Neural crest cell (in vitro differentiated cells): ENCODE measurements around the gene NANOS3. TPM values are rescaled to one million over a fixed set of nuclear protein-coding genes. Genes with fewer than 3 reads are reported as not detected.

Source experiments
- DNase-seq: peaks from one replicate; pipeline ENCODE4 v3.0.0; 2021; ENCODE audit warnings: low read depth, mixed read lengths, low spot score
- H3K27ac Mint-ChIP-seq: one replicate; pipeline ENCODE4 v1.8.0; 2021; ENCODE audit warnings: mild to moderate bottlenecking, mixed read lengths; ENCODE audit not compliant: unreplicated experiment
- H3K27me3 Mint-ChIP-seq: 2 replicates; pipeline ENCODE4 v1.8.0; 2021; ENCODE audit warnings: low read depth, mild to moderate bottlenecking, mixed read lengths
- H3K36me3 Mint-ChIP-seq: 2 replicates; pipeline ENCODE4 v1.8.0; 2021; ENCODE audit warnings: low read depth, mild to moderate bottlenecking, mixed read lengths
- H3K4me1 Mint-ChIP-seq: 2 replicates; pipeline ENCODE4 v1.8.0; 2021; ENCODE audit warnings: mixed read lengths
- H3K4me3 Mint-ChIP-seq: one replicate; pipeline ENCODE4 v1.8.0; 2021; ENCODE audit warnings: mild to moderate bottlenecking, mixed read lengths
- H3K9me3 Mint-ChIP-seq: 2 replicates; pipeline ENCODE4 v1.8.0; 2021; ENCODE audit warnings: mixed read lengths
- total RNA-seq: library from RNA; stranded (reverse); gene quantifications from 2 replicates; pipeline ENCODE4 v1.2.1, GENCODE V29; 2021
- TF ChIP-seq, protein P1 (sequence below): fragments of 200-600 bp; sonication (generic); conservative IDR thresholded peaks from 2 replicates; pipeline ENCODE4 v1.5.0; 2021; ENCODE audit warnings: antibody characterized with exemption, mild to moderate bottlenecking

The NANOS3 gene
- total RNA-seq, 1 donor from 2014 or later = 1.6 TPM

DNA sequence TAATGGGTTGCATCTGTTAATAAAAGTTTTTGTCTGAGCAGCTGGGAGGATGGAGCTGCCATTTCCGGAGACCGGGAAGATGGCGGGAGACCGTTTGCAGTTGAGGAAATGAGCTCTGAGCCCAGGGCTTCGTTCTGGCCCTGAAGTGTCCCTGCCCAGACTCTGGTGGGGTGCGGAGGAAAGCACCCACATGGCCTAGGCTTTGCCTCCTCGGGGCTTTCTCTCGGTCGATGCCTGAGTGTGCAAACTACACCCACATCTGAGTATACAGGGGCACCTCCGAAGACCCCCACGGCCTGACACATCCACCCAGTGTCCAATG lies 15.6 kb upstream of the NANOS3 start:
- TF ChIP-seq, protein P1, sequence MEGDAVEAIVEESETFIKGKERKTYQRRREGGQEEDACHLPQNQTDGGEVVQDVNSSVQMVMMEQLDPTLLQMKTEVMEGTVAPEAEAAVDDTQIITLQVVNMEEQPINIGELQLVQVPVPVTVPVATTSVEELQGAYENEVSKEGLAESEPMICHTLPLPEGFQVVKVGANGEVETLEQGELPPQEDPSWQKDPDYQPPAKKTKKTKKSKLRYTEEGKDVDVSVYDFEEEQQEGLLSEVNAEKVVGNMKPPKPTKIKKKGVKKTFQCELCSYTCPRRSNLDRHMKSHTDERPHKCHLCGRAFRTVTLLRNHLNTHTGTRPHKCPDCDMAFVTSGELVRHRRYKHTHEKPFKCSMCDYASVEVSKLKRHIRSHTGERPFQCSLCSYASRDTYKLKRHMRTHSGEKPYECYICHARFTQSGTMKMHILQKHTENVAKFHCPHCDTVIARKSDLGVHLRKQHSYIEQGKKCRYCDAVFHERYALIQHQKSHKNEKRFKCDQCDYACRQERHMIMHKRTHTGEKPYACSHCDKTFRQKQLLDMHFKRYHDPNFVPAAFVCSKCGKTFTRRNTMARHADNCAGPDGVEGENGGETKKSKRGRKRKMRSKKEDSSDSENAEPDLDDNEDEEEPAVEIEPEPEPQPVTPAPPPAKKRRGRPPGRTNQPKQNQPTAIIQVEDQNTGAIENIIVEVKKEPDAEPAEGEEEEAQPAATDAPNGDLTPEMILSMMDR = no peak
- Mint-ChIP-seq H3K4me3 (peak overlapping the region; percentile 84), H3K27me3 (peaks cover 34% of the 10 kb centered on the region), H3K27ac (no peak overlapping the region), H3K9me3 (no peaks in the 10 kb centered on the region), H3K36me3 (peaks cover 1% of the 10 kb centered on the region), H3K4me1 (peaks cover 28% of the 10 kb centered on the region)
- no peak for DNase-seq

DNA sequence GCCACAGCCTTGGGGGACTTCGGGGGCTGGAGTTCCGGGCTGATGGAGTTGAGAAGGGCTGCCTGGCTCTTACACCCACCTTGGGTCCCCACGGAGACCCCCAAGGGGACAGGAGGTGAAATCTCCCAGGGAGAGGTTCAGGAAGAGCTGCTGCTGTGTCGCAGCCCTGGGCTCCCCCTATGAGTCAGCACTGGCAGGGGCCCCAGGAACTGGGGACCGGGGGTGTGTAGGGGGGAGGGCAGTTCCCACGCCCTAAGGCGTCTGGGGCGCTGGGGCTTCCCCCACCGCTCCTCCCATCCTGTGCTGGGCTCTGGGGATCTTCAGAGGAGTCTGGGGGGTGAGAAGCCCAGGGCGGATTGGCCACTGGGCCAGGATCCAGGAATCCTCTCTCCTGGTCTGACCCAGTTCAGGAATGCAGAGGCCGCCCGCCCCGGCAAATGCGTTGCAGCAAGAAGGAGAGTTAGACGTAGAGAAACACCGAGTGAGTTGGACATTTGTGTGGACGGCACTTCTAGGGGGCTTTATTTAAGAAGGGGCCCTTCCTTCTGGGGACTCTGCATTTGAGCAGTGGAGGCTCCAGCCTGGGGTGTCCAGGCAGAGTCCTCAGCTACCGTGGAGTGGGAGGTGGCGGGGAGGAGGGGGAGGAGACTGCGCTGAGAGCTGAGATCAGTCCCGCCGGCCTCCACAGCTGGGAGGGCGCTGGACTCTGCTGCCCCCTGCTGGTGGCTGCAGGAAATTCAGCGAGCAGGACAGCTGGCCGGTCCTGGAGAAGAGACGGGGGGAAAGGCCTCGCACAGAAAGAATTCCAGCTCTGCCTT lies 15.0 kb upstream of the NANOS3 start:
- Mint-ChIP-seq H3K27ac (peak overlapping the region; percentile 62), H3K4me1 (peaks cover 33% of the 10 kb centered on the region), H3K9me3 (no peaks in the 10 kb centered on the region), H3K27me3 (peaks cover 40% of the 10 kb centered on the region), H3K36me3 (peaks cover 2% of the 10 kb centered on the region), H3K4me3 (peak overlapping the region; percentile 84)
- TF ChIP-seq, protein P1 = peak; percentile 100
- DNase-seq = peak; percentile 96

DNA sequence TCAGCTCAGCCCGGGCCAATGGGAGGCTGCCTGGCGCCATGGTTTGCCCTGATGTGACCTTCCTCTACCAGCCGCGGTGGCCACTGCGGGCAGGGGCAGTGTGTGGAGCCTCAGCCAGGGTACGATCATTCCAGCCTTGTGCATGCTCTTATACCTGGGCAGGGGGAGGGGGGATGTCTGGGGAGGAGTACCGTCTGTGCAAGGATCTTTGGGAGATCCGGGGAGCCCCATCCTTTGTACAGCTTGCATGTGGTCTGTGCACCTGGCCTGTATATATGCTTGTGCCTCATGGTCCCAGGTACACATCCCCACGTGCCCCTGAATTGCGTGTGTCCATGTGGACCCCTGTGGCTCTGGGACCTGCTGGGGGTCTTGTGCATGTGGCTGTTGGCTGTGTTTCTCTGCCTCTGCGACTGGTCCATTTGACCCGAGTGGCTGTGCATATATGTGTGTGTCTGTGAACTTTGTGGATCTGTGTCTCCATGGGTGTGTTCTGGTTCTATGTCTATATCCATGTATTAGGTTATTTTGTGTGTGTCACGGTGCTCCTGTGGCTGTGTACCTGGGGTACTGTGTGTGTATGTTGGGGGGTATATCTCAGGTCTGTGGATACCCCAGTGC lies 12.8 kb upstream of the NANOS3 start:
- TF ChIP-seq, protein P1 = no peak
- no peak for DNase-seq
- peak overlapping the region; percentile 87 for H3K4me3 Mint-ChIP-seq
- H3K9me3 Mint-ChIP-seq = no peaks in the 10 kb centered on the region
- H3K27me3 Mint-ChIP-seq = peaks cover 56% of the 10 kb centered on the region
- H3K27ac Mint-ChIP-seq = no peak overlapping the region
- H3K4me1 Mint-ChIP-seq = peaks cover 38% of the 10 kb centered on the region
- H3K36me3 Mint-ChIP-seq = peaks cover 2% of the 10 kb centered on the region

DNA sequence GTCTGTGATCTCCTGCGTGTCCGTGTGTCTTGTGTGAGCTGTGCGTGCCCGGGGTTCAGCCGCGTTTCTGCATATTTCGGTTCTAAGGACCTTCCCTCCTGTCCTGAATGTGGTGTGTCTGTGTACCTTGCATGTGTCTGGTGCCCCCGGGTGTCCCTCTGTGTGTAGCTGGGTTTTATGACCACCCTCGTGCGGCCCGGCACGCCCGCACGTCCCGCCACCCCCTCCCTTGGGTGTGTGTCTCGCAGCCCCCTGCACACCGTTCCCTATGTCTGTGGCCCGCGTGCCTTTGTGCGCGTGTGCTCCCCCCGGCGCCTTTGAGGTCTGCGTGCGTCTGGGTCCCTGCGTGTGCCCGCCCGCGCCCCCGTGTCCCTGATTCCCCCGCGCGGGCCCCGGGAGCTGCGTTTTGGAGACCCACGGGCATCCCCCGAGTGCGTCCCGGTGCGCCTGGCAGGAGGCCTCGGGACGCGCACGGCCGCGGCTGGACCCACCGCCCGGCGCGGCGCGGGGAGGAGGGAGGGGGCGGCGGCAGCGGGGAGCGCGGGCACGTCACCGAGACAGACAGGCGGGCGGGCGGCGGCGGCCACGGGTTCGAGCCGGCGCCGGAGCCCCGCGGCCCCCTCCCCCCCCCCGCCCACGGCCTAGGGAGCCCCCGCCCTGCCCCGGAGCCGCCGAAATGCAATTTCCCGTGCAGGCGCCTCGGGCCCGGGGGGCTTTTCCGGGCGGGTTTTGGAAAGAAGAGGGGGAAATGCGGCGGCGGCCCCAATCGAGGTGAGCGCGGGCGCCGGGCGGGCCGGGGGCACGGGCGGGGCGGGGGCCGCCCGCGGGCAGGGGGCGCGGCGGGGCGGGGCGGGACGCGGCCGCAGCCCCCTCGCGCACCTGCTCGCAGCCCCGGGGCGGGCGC lies 12.0 kb upstream of the NANOS3 start:
- H3K27ac Mint-ChIP-seq = no peak overlapping the region
- DNase-seq = no peak
- H3K4me1 Mint-ChIP-seq = peaks cover 39% of the 10 kb centered on the region
- peaks cover 2% of the 10 kb centered on the region for H3K36me3 Mint-ChIP-seq
- no peaks in the 10 kb centered on the region for H3K9me3 Mint-ChIP-seq
- TF ChIP-seq, protein P1 = no peak
- H3K4me3 Mint-ChIP-seq = peak overlapping the region; percentile 87
- peaks cover 59% of the 10 kb centered on the region for H3K27me3 Mint-ChIP-seq
